CD14-positive monocyte (primary cell): Measurements from ENCODE around the gene NINL. TPM values are rescaled to one million over a fixed set of nuclear protein-coding genes. Genes with fewer than 3 reads are reported as not detected.

ENCODE experiments used
- DNase-seq, 3 donors: peaks; one replicate each; pipeline ENCODE4 v3.0.0-alpha.2; 2011 to 2022
- H2AFZ ChIP-seq: 2 replicates; pipeline ENCODE4 v1.6.0; 2012; ENCODE audit warnings: mild to moderate bottlenecking, low read depth, low read length, inconsistent platforms; ENCODE audit not compliant: insufficient read depth, poor library complexity, severe bottlenecking
- H3K27ac ChIP-seq, 2 donors: 1 replicate in 1 of 2; 2 replicates in 1 of 2; pipeline ENCODE4 v1.5.1; 2012 to 2013; ENCODE audit warnings: low read length in 2 of 2, control low read depth in 1 of 2, inconsistent platforms in 1 of 2, low read depth in 1 of 2, mild to moderate bottlenecking in 1 of 2
- H3K27me3 ChIP-seq, 2 donors: one replicate each; pipeline versions ENCODE4 v1.6.0 to v1.6.1; 2011 to 2013; ENCODE audit warnings: low read length in 2 of 2; ENCODE audit not compliant: control insufficient read depth in 2 of 2, insufficient read depth in 2 of 2
- H3K36me3 ChIP-seq, 2 donors: replicated peaks in 1 of 2; 1 replicate in 1 of 2; 2 replicates in 1 of 2; pipeline versions ENCODE4 v1.5.1 to v1.6.1; 2012 to 2013; ENCODE audit warnings: low read length in 2 of 2, control low read depth in 1 of 2, inconsistent platforms in 1 of 2, mild to moderate bottlenecking in 1 of 2; ENCODE audit not compliant: insufficient read depth in 2 of 2, control insufficient read depth in 1 of 2
- H3K4me1 ChIP-seq, 2 donors: 1 replicate in 1 of 2; 2 replicates in 1 of 2; pipeline versions ENCODE4 v1.5.1 to v1.6.1; 2012 to 2013; ENCODE audit warnings: low read length in 2 of 2, control low read depth in 1 of 2, inconsistent platforms in 1 of 2, mild to moderate bottlenecking in 1 of 2, moderate library complexity in 1 of 2; ENCODE audit not compliant: insufficient read depth in 2 of 2, control insufficient read depth in 1 of 2
- H3K4me2 ChIP-seq: replicated peaks from 2 replicates; pipeline ENCODE3; 2012; ENCODE audit warnings: low read length, moderate library complexity, mild to moderate bottlenecking; ENCODE audit not compliant: poor library complexity, severe bottlenecking; ENCODE audit errors: extremely low read depth
- H3K4me3 ChIP-seq, 3 experiments: fragments of 200-600 bp in 1 of 3; sonication (generic) in 1 of 3; replicated peaks in 1 of 3; 1 replicate in 2 of 3; 2 replicates in 1 of 3; pipeline ENCODE4 v1.5.1; 2011 to 2013; ENCODE audit warnings: low read length in 3 of 3, mild to moderate bottlenecking in 3 of 3, control low read depth in 2 of 3, low read depth in 2 of 3, inconsistent platforms in 1 of 3, moderate library complexity in 1 of 3
- H3K79me2 ChIP-seq: 2 replicates; pipeline ENCODE4 v1.6.0; 2012; ENCODE audit warnings: mild to moderate bottlenecking, control low read depth, inconsistent platforms, low read length, moderate library complexity; ENCODE audit not compliant: insufficient read depth
- H3K9ac ChIP-seq: 2 replicates; pipeline ENCODE4 v1.6.0; 2017; ENCODE audit warnings: low read length, mild to moderate bottlenecking; ENCODE audit not compliant: insufficient read depth, poor library complexity, severe bottlenecking
- H3K9me3 ChIP-seq, 2 donors: replicated peaks in 1 of 2; 1 replicate in 1 of 2; 2 replicates in 1 of 2; pipeline versions ENCODE4 v1.5.1 to v1.6.1; 2012 to 2013; ENCODE audit warnings: low read length in 2 of 2, control low read depth in 1 of 2; ENCODE audit not compliant: control insufficient read depth in 1 of 2, insufficient read depth in 1 of 2
- H4K20me1 ChIP-seq: 2 replicates; pipeline ENCODE4 v1.6.0; 2012; ENCODE audit warnings: mild to moderate bottlenecking, low read length, control low read depth, moderate library complexity; ENCODE audit not compliant: insufficient read depth
- H3K27ac Mint-ChIP-seq, 7 donors: one replicate each; pipeline ENCODE4 v1.8.0; 2020; ENCODE audit warnings: mild to moderate bottlenecking in 7 of 7, mixed read lengths in 7 of 7, moderate library complexity in 6 of 7, inconsistent platforms in 2 of 7
- H3K27me3 Mint-ChIP-seq, 3 donors: one replicate each; pipeline ENCODE4 v1.8.0; 2021 to 2022; ENCODE audit warnings: low read depth in 3 of 3, mild to moderate bottlenecking in 3 of 3, mixed read lengths in 3 of 3, moderate library complexity in 3 of 3, inconsistent platforms in 1 of 3
- H3K36me3 Mint-ChIP-seq, 2 donors: one replicate each; pipeline ENCODE4 v1.8.0; 2020; ENCODE audit warnings: mixed read lengths in 2 of 2, inconsistent platforms in 1 of 2, mild to moderate bottlenecking in 1 of 2
- H3K4me1 Mint-ChIP-seq: one replicate; pipeline ENCODE4 v1.8.0; 2020; ENCODE audit warnings: mild to moderate bottlenecking, mixed read lengths
- H3K4me3 Mint-ChIP-seq, 2 donors: one replicate each; pipeline ENCODE4 v1.8.0; 2020; ENCODE audit warnings: mild to moderate bottlenecking in 2 of 2, mixed read lengths in 2 of 2, moderate library complexity in 1 of 2
- H3K9me3 Mint-ChIP-seq, 7 donors: one replicate each; pipeline ENCODE4 v1.8.0; 2020 to 2022; ENCODE audit warnings: mixed read lengths in 7 of 7, mild to moderate bottlenecking in 6 of 7, moderate library complexity in 6 of 7, inconsistent platforms in 2 of 7
- WGBS: methylation state at CpG from one replicate; pipeline ENCODE4 v1.1.5; 2013; ENCODE audit warnings: missing lambda C conversion rate; ENCODE audit not compliant: insufficient coverage; 5-methylcytosine and 5-hydroxymethylcytosine counted together
- intact Hi-C, 2 donors: fragments of 100-400 bp; cut with micrococcal nuclease; formaldehyde crosslinking; loops; one replicate each; pipeline versions ENCODE4 v1.15.0 to v1.15.1; 2023
- polyA plus RNA-seq, 3 donors: library from polyadenylated mRNA; depleted of rRNA in 1 of 3; unstranded in 2 of 3; stranded (reverse) in 1 of 3; fragments of 300-500 nt in 2 of 3; fragments of >200 nt in 1 of 3; fragmentation: Illumina TruSeq in 2 of 3; gene quantifications; 1 replicate in 2 of 3; 2 replicates in 1 of 3; pipeline ENCODE4 v1.2.3, GENCODE V29; 2012 to 2021
- TF ChIP-seq, protein P1 (sequence below): fragments of 200-600 bp; IDR thresholded peaks from one replicate; pipeline ENCODE4 v1.8.0; 2022; ENCODE audit warnings: antibody characterized with exemption, mild to moderate bottlenecking

Gene NINL
- polyA plus RNA-seq, 3 donors = 0.08 to 0.15 TPM; not detected in 1

DNA sequence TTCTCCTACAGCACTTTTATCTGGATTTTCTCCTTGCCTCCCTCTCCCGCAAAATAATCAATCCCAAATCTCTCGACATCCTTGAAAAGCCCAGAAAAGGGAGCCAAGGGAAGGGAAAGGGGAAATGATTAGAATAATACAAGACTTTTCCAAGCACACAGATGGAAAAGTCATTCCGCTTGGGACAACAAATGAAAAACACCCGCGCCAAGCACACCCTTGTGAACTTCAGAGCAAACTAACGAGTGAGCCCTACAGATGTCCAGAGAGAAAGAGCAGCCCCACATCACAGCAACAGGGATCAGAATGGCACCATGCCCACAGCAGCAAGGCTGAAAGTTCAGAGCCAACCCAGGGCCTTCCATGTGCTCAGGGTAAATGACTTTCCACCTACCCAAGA, 49.6 kb downstream of the NINL start:
- Histone ChIP-seq H3K4me2 (no peak overlapping the region), H3K9ac (no peak overlapping the region), H2AFZ (no peak overlapping the region), H3K27ac (no peak overlapping the region), H3K36me3 (no peaks in the 10 kb centered on the region), H3K79me2 (no peaks in the 10 kb centered on the region), H3K27me3 (peaks cover 0 to 3% of the 10 kb centered on the region in 2 donors), H3K4me1 (no peaks in the 10 kb centered on the region), H3K9me3 (no peaks in the 10 kb centered on the region), H4K20me1 (no peaks in the 10 kb centered on the region), H3K4me3 (no peak overlapping the region)
- Mint-ChIP-seq H3K36me3 (no peaks in the 10 kb centered on the region), H3K27ac (no peak overlapping the region), H3K4me1 (peaks cover 3% of the 10 kb centered on the region), H3K9me3 (peaks cover 0 to 8% (median under 1%) of the 10 kb centered on the region in 7 donors), H3K4me3 (no peak overlapping the region), H3K27me3 (peaks cover 3 to 7% (median 6%) of the 10 kb centered on the region in 3 donors)
- TF ChIP-seq, protein P1, sequence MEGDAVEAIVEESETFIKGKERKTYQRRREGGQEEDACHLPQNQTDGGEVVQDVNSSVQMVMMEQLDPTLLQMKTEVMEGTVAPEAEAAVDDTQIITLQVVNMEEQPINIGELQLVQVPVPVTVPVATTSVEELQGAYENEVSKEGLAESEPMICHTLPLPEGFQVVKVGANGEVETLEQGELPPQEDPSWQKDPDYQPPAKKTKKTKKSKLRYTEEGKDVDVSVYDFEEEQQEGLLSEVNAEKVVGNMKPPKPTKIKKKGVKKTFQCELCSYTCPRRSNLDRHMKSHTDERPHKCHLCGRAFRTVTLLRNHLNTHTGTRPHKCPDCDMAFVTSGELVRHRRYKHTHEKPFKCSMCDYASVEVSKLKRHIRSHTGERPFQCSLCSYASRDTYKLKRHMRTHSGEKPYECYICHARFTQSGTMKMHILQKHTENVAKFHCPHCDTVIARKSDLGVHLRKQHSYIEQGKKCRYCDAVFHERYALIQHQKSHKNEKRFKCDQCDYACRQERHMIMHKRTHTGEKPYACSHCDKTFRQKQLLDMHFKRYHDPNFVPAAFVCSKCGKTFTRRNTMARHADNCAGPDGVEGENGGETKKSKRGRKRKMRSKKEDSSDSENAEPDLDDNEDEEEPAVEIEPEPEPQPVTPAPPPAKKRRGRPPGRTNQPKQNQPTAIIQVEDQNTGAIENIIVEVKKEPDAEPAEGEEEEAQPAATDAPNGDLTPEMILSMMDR = no peak
- intact Hi-C loops = no loop called here
- WGBS = no CpG with 5 or more reads among the region's 6 CpGs
- no peak for DNase-seq

DNA sequence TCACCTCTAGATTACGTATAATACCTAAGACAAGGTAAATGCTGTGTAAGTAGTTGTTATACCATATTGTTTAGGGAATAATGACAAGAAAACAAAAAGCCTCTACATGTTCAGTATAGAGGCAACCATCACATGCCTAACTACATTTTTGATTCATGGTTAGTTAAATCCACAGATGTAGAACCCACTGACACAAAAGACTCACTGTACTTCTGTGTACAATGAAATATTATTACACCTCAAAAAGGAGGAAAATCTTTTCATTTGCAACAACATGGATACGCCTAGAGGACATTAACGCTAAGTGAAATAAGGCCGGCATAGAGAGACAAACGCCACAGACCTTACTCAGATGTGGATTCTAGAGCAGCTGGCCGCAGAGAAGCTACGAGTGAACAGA, 50.5 kb downstream of the NINL start:
- Histone ChIP-seq H3K27me3 (peaks cover 0 to 3% of the 10 kb centered on the region in 2 donors), H3K4me2 (no peak overlapping the region), H2AFZ (no peak overlapping the region), H3K9me3 (no peaks in the 10 kb centered on the region), H3K4me3 (no peak overlapping the region), H3K4me1 (no peaks in the 10 kb centered on the region), H3K36me3 (no peaks in the 10 kb centered on the region), H3K79me2 (no peaks in the 10 kb centered on the region), H3K27ac (no peak overlapping the region), H4K20me1 (no peaks in the 10 kb centered on the region), H3K9ac (no peak overlapping the region)
- intact Hi-C loops = no loop called here
- TF ChIP-seq, protein P1 = no peak
- H3K9me3 Mint-ChIP-seq = peaks cover 3 to 10% (median 6%) of the 10 kb centered on the region in 7 donors
- no peaks in the 10 kb centered on the region for H3K36me3 Mint-ChIP-seq
- DNase-seq = no peak
- WGBS = 100% methylated on average over 5 of the region's 7 CpGs
- H3K27me3 Mint-ChIP-seq = peaks cover 3 to 10% (median 6%) of the 10 kb centered on the region in 3 donors
- no peak overlapping the region for H3K27ac Mint-ChIP-seq
- no peak overlapping the region for H3K4me3 Mint-ChIP-seq
- no peaks in the 10 kb centered on the region for H3K4me1 Mint-ChIP-seq
